Activated naive CD4-positive, alpha-beta T cell treated with anti-CD3 and anti-CD28 coated beads, Interleukin-2, amount 50 U/mL, for 16 hours (primary cell): ENCODE measurements around the gene CFAP157.

ENCODE experiments used
- DNase-seq: peaks from one replicate; pipeline ENCODE4 v3.0.0-alpha.2; 2020

Gene CFAP157

DNA sequence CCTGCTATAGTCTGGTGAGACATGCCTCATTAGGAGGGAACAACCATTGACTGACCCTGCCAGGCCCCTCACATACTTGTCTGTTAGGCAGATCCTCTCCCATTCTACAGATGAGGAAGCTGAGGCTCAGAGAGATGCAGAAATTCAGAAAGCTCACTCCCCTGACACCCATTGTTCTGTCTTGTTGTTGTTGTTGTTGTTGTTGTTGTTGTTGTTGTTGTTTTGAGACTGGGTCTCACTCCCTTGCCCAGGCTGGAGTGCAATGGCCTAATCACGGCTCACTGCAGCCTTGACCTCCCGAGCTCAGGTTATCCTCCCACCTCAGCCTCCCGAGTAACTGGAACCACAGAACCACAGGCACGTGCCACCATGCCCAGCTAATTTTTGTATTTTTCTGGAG, 13.1 kb upstream of the CFAP157 start:
- no peak for DNase-seq

DNA sequence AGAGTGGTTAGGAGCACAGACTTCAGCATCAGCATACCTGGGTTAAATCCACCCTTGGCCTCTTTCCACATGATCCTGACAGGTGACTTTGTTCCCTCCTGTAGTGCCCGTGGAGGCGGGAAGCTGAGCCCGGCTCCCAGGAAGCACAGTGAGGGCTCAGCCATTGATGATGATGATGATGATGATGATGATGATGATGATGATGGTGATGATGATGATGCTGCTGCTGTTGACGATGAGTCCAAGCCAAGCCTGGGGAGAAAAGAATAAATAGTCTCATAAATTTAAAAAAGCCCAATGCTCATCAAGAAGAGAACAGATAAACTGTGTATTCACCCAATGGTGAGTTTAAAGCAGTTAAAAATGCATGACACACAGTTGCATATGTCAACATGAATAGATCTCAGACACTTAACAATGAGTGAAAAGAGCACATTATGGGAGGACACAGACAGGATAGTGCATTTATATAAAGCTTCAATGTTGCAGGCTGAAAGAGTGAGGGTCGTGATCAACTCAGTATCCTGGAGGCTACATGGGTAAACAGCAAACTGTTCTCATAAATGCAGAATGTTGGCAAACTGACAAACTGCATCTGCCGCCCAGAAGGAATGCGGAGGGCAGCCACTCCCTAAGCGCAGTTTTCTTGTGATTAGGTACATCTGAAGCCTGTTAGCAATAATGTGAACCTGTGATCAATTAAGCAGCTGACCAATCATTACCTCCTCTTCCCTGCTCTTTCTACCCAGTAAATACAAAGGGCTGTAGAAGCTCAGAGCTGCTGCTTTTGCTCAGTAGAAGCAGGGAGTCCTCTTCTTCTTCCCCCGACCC, 11.7 kb upstream of the CFAP157 start:
- DNase-seq: no peak

DNA sequence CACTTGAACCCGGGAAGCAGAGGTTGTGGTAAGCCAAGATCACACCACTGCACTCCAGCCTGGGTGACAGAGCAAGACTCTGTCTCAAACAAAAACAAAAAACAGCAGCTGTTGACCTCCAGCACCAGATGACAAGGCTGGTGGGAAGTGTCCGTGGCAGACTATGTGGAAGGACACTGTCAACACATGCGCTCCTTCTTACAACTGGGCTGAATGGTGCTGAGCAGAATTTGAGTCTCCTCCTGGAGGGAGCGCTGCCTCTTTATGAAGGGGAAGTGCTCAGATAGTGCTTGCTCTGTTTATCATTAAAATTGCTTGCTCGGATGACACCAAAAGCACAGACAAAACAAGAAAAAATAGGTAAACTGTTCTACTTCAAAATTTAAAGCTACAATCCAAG, 9.2 kb upstream of the CFAP157 start:
- DNase-seq: no peak

DNA sequence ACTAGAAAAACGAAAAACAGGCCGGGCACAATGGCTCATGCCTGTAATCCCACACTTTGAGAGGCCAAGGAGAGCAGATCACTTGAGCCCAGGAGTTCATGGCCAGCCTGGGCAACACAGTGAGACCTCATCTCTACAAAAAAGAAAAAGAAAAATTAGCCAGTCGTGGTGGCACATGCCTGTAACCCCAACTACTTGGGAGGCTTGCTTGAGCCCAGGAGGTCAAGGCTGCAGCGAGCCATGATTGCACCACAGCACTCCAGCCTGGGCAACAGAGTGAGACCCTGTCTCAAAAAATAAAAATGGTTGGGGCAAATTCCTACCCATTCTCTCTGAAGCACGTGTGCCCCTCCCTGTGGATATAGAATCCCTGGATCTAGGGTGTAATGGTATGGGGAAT, 8.4 kb upstream of the CFAP157 start:
- DNase-seq: no peak

DNA sequence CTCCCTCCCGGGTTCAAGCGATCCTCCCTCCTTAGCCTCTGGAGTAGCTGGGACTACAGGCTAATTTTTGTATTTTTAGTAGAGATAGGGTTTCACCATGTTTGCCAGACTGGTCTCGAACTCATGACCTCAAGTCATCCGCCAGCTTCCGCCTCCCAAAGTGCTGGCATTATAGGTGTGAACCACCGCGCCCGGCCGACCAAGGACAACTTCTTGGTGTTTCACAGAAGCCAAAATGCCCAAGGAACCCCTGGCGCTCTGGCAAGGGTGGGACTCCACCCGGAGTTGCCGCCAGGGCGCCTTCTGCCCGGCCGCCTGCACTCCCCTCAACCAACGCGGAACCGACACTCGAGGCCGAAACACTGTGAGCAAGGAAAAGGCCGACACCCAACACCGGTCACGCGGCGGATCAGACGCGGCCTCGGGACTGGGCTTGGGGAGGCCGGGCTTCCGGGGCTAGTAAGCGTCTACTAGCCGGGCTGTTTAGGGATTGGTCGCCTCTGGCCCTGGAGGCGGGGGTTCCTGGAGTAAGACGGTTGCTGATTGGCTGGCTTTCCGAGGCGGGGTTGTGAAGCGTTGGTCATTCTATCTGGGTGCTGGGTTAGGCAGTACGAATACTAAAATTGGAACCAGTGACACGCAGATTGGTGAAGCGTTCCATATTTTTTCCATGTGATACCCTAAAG, 7.7 kb upstream of the CFAP157 start:
- peak; percentile 86 for DNase-seq

DNA sequence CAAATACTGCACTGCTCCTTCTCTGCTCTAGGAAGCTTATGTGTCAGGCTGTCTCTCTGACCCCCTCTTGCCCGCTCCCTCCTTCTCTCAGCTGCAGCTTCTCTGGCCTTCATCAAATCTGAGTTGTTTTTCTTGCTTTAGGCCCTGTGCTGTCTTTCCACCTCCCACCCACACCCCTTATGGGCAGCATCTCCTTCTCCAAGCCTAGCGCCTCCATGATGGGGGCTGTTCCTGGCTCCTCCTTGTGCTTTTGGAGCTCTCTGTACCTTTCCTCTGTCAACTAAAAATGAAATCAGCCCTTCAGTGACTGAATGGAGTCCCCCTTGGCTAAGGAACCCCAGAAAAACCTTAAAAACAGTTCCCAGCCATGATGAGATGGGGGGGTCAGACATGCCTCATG, 6.6 kb upstream of the CFAP157 start:
- no peak for DNase-seq

DNA sequence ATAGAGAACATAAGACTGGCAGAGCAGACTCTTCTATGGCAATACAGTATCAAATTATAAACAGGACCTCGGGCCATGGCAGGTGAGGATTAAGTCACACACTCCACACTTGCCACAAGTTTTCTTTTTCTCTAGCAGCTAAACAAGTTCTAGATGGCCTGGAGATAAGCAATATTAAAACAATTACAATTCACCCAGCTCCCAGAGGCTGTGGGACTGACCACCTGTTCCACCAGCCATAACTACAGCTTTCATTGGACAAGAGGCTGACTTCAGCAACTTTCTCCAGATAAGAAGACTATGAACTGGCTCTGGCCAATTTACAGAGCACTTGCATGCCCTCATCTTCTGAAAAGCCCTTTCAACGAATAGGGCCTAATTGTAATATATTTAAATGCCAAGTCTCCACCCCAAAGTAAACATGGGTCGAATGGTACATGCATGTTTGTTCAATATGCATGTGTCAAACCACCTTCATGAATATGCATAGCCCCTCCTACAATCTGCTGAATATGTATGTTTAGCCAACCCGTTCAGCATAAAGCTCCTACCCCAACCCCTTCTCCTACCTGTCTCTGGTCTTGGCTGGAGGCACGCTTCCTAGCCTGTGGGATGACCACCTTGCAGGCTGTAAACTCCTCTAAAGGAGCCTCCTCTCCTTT, 6.1 kb upstream of the CFAP157 start:
- DNase-seq: no peak

DNA sequence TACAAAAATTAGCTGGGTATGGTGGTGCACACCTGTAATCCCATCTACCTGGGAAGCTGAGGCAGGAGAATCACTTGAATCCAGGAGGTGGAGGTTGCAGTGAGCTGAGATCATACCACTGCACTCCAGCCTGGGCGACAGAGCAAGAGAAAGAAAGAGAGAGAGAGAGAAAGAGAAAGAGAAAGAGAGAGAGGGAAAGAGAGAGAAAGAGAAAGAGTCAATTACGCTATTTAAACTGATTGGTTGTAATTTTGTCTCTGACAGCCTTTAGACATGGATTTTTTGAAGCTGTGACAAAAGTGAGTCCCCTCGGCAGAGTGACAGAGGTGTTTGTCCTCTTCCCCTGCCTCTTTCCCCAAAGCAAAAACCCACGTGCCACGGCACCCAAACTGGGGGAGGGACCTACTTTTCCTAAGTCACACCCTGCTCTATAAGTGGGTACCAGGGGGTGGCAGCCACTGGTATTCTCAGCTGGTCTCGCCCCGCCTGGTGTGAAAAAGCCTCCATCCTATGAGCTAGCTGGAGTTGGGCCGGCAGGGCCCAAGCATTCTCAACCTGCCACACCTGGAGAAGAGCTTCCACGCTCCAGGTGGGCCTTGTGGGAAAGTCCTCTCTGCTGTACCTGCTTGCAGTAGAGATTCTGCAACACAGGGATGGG, 3.4 kb upstream of the CFAP157 start:
- no peak for DNase-seq

DNA sequence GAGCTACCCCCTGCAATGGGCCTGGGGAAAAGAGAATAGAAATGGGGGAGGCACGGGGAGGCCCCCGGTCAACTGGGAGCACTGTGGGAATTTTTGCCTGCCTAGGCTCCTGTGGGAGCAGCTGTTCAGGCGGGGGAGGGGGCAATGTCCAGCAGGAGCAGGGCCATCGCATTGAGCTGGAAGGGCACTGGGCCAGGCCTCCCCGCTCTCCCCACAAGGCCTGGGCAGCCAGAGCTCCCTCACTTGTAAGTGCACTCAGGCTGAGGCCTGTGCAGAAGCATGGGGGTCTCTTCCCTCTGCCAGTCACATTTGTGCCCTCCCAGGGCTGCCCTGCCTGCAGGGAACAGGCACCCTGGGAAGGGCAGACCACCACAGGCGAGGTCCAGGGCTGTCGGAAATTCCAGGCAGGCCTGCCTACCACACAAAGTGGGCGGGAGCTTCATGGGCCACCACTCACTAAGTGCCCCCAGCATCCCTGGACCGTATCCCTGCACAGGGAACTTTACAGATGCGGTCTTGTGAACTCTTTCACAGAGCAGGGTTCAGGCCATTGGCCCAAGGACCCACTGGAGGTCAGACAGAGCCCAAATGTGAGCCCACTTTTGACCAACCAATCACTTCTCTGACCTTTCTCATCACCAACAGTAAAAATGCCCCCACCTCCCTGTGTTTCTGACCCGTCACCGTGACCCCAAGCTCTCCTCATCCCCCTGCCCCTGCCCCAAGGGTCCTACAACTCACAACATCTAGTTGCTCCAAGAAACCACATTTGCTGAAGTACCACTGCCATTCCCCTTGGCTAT, 1.0 kb upstream of the CFAP157 start:
- no peak for DNase-seq

DNA sequence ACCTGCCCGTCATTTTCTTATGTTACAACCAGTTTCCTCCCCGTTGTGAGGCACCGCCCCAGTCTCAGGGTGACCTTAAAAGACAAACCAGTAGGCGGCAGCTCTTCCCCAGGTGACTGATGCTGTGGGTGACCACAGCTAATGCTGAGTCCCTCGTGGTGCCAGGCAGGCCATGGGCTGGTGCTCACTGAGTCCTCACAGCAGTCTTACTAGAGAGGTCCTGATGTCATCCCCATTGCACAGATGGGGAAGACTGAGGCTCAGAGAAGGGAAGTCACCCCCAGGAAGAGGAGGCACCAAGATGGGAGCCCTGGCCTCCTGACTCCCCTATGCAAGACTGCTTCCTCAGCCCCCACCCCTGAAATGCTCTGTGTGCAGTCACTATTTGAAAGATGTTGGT, 978 bp downstream of the CFAP157 start:
- no peak for DNase-seq

DNA sequence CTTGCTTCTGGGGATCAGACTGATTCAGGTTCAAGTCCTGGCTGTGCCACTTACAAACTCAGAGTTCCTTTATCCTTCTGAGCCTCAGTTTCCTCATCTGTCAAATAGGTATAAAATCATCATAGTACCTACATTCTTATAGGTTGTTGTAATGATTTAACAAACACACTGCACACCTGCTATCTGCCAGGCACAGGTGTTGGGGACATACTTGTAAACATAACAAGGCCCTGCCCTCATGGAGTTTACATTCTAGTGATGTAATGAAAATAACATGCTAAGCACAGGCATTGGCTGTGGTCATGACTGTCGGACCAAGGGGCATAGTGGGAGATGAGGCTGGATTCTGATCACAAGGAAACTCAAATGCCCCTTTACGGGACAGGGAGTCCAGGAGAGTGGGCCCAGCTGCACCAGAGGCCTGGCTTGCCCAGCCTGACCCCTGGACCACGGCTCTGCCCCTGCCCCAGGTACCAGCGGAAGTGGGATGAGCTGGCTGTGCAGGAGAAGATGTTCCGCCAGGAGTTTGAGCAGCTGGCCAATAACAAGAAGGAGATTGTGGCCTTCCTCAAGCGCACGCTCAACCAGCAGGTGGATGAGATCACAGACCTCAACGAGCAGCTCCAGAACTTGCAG, 2.3 kb downstream of the CFAP157 start:
- DNase-seq: no peak

DNA sequence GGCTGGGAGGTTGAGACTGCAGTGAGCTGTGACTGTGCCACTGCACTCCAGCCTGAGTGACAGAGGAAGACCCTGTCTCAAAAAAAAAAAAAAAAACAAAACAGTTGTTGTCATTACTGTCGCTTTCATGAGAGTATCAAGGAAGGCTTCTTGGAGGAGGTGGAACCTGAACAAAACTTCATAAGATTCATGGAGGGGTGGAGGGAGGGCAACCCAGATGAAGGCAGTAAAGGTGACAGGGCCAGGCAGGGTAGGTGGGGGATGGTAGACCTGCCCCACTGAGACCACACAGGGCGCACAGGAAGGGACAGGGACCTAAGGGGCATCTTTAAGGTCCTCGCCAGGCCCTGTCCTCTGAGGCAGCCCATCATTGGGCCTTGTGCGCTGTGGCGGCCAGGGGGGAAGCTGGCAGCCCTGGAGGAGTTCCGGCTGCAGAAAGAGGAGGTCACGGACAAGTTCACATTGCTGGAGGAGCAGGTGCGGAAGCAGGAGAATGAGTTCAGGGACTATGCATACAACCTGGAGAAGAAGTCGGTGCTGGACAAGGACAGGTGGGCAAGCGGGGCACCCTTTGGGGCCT, 3.5 kb downstream of the CFAP157 start:
- no peak for DNase-seq

DNA sequence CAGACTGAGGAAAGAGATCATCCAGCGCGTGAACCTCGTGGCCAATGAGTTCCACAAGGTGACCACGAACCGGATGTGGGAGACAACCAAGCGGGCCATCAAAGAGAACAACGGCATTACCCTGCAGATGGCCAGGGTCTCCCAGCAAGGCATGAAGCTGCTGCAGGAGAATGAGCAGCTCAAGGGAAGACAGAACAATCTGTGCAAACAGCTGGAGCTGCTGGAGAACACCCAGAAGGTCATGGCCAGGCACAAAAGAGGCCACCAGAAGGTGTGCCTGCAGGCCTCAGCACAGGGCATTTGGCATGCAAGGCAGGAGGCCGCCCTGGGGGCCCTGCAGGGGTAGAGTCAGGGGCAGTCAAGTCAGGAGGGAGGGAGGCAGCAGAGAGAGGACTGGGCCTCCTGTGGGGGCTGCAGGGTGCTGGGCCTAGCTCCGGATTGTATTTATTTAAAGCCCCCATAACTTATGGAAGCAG, 4.5 kb downstream of the CFAP157 start:
- DNase-seq: no peak

DNA sequence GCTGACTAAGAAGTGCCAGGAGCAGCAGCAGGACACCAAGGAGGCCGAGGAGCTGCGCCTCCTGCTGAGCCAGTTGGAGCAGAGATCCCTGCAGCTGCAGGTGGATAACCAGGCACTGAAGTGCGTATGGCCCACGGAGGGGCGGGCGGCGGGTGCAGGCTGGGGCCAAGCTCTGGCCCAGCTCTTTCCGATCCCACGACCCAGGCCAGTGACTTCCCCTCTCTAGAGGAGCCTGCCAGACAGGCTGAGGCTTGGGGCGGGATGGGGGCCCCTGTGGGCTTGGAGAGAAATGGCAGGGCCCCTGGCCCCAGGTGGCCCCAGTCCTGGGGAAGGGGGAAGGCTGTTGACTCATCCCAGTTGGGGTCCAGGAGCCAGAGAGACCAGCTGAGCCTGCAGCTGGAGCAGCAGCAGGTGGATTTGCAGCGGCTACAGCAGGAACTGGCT, 5.1 kb downstream of the CFAP157 start:
- no peak for DNase-seq

DNA sequence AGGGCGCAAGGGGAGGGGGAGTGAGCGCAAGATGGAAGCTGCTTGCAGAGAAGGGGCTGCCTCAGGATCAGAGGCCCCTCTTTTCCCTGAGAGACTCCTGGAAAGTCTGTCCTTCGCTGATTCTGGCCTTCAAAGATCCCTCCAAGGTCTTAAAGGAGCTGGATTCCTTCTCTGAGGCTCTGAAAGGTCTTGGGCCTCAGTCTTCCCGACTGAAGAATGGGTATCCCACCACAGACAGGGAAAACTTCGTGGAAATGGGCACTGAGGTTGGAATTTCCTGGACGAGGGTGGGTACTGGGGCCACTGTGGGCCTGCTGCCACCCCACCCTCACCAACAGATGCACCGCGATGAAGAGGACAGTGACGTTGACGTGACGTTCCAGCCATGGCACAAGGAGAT, 5.6 kb downstream of the CFAP157 start:
- DNase-seq: no peak

DNA sequence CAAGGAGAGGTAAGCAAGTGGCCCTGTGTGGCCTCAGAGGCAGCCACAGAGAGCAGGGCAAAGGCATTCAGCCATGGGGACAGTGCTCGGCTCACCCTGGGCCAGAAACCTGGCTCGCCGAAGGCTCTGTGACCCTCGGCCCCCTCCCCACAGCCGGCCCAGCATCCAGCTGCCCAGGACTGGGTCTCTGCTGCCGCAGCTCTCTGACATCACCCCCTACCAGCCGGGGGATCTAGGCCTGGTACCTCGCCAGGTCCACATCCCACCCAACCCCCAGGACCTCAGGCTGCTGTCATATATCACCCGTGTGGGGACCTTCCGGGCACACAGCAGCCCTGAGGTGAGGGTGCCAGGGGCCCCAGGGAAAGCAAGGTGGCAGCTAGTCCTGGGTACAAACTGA, 6.1 kb downstream of the CFAP157 start:
- DNase-seq: no peak

DNA sequence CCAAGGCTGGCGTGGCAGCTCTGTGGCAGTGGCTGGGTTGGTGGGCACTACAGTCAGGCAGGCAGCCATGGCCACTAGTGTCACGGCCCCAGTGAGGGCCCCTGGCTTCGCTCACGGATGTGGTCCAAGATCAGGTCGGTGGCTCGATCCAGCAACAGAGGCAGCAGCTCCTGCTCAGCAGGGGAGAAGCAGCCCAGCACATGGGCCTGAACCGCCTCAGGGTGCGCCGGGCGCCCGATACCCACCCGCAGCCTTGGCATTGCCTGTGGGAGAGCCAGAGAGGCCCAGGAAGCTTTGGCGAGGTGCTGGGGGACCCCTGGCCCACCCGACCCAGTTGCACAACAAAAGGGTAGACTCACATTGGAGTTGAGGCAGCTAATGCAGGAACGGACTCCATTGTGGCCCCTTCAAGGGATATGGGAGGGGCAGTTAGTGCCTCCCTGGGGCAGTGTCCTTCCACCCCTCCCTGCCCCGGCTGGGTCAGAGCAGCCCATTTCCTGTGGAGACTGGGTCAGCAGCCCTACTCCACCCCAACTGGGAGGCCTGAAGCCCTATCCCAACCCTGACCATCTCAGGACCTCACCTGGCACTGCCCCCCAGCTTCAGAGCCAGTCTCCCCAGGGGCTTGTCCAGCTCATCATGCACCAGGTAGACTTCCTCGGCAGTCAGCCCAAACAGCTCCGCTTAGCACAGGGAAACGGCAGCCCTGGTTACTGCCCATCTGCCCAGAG, 7.4 kb downstream of the CFAP157 start:
- DNase-seq: no peak

DNA sequence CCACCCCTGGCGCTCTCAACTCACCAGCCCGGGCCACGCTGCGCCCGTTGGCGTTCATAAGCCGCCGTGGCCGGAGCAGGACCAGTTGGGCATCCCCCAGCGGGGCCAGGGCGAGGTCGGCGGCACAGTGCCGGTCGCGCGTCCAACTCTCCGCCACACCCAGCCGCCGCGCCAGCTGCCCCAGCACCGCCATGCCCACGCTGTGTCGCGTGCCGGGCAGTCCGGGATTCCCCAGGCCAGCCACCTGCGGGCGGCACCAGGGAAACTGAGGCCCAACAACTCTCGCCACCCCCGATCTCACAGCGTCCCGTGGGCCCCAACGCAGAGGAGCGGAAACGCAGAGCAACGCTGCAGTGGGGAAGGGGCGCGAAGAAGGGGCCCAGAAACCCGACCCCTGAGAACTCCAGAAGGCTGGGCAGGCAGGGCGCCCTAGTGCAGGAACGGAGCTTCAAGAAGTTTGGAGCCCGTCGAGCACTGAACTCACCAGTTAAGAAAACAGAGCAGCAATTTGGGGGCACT, 8.2 kb downstream of the CFAP157 start:
- no peak for DNase-seq

DNA sequence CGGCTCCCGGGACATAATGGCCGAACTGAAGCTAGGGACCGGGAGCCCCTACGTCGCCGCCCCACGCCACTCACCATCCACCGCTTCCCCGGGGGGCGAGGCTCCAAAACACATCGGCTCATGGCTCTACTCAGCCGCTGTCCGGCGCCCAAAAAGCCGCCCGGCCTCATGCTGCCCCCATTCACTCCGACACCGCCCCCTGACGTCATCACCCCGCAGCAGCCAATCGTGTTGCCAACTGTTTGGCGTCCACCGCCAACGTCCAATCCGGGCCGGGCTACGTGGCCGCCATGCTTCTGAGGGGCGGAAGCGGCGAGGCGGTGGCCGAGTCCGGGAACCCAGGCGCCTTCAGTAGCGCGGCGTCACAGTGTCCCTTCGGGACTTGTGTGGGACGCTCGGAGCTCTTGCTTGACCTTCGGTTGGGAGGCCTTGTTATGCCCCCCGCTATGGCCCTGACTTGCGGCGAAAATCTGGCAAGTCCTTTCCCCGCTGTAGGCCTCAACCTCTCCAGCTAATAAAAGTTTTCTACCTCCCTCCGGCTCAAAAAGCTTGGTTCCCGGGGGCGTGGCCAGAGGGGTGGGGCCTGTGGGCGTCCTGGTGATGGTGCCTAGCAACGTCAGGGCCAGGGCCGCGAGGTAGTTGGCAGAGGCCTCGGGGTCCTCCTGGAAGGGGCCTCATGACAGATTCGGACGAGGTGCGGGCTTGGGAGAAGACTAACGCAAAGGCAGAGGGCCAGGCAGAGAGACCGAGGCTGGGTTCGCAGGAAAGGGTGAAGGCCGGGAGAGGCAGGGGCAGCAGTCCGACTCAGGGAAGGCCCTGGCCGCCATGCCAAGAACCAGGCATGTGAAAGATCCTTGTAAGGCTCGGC, 8.9 kb downstream of the CFAP157 start, which contains the start of the genes PTRH1 and TTC16:
Gene PTRH1 (minus strand): TSS at position 194 of the 868 bp plus-strand sequence. CDS start 24 bp downstream, at position 170.
Gene TTC16 (plus strand): TSS at position 610 of the 868 bp plus-strand sequence. CDS start 67 bp downstream, at position 677.
- peak; percentile 97 for DNase-seq
